ENCODE data around the gene ALDH7A1. TPM values are rescaled to one million over a fixed set of nuclear protein-coding genes. Genes with fewer than 3 reads are reported as not detected.
"Not testable (repeated sequence)": the region's sequence is repeated elsewhere in the genome, so short reads cannot be mapped to it uniquely, and the experiment has no call there.

The ALDH7A1 gene
- total RNA-seq, 5 donors from 2014 or later (not counting 1 experiment from before 2014, with no cell fraction given) = 1.2 to 3.3 (median 2.1) TPM

DNA sequence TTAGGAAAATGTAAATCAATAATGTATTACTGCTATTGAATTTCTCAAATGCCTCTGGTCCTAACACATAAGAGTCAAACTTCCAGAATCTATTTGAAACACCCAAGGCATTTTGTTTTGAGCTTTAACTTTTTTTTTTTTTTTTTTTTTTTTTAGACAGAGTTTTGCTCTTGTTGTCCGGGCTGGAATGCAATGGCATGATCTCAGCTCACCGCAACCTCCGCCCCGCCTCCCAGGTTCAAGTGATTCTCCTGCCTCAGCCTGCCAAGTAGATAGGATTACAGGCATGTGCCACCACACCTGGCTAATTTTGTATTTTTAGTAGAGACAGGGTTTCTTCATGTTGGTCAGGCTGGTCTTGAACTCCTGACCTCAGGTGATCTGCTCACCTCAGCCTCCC, 75.8 kb downstream of the ALDH7A1 start:
- not testable (repeated sequence) for ATAC-seq (replicated peaks in 1 of 4); DNase-seq; H3K27me3 Mint-ChIP-seq; H3K9me3 Mint-ChIP-seq; H3K4me1 ChIP-seq (ENCODE audit: control insufficient read depth in 1 of 2, extremely low read depth in 1 of 2, insufficient read depth in 2 of 2, low read length in 2 of 2); H3K36me3 Mint-ChIP-seq; H3K4me3 Mint-ChIP-seq; H3K36me3 ChIP-seq (ENCODE audit: control insufficient read depth in 2 of 2, extremely low read depth in 1 of 2, insufficient read depth in 1 of 2, low read length in 1 of 2); H3K27ac ChIP-seq (ENCODE audit: low read length); H3K27me3 ChIP-seq (replicated peaks in 1 of 2; ENCODE audit: control insufficient read depth in 2 of 2, extremely low read depth in 1 of 2, insufficient read depth in 2 of 2, low read length in 1 of 2); H3K4me3 ChIP-seq (ENCODE audit: control insufficient read depth in 1 of 2, extremely low read depth in 1 of 2, low read length in 1 of 2); H3K27ac Mint-ChIP-seq; H3K9me3 ChIP-seq
- POLR2A ChIA-PET = interaction anchor here in 1 of 2 donors (0.6 kb wide), 2 partner anchors 29 to 199 kb away, joined by 4 to 8 read pairs; no protein-coding TSS in a partner anchor
- CTCF ChIA-PET = interaction anchor here (0.6 to 1.2 kb wide), 3 partner anchors 11 to 166 kb away, joined by 3 to 4 read pairs (median 4); no protein-coding TSS in a partner anchor
- WGBS (ENCODE audit: insufficient coverage) = no CpG with 5 or more reads among the region's 4 CpGs
- H3K4me1 Mint-ChIP-seq = peaks cover 0 to 11% (median 3%) of the 10 kb centered on the region in 3 donors

DNA sequence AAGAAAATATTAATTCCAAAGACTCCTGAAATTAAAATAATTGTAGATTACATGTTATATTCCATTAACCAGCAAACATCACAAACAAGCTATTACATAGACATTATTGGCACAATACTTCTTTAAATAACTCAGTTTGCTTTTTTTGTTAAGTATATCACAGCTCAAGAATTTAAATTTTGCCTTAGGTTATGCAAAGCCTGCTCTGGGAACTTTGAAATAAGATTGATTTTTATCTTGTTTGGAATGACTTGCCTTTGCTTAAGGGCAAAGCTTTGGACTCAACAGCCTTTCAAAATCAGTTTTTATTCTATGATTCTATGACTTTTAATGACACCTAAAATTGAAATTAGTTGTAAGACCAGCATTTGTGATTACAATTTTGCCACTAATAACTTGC, 78.2 kb downstream of the ALDH7A1 start:
- Mint-ChIP-seq H3K4me3 (no peak overlapping the region), H3K27me3 (peaks cover 0 to 4% of the 10 kb centered on the region in 2 donors), H3K9me3 (no peaks in the 10 kb centered on the region), H3K4me1 (peaks cover 4 to 15% (median 11%) of the 10 kb centered on the region in 3 donors), H3K36me3 (no peaks in the 10 kb centered on the region), H3K27ac (no peak overlapping the region)
- no peaks in the 10 kb centered on the region for H3K9me3 ChIP-seq
- no peaks in the 10 kb centered on the region for H3K4me1 ChIP-seq (ENCODE audit: control insufficient read depth in 1 of 2, extremely low read depth in 1 of 2, insufficient read depth in 2 of 2, low read length in 2 of 2)
- ATAC-seq (replicated peaks in 1 of 4) = no peak
- peaks cover 0 to 3% of the 10 kb centered on the region in 2 experiments for H3K27me3 ChIP-seq (replicated peaks in 1 of 2; ENCODE audit: control insufficient read depth in 2 of 2, extremely low read depth in 1 of 2, insufficient read depth in 2 of 2, low read length in 1 of 2)
- CTCF ChIA-PET = interaction anchor here (0.7 kb wide), 2 partner anchors 44 to 108 kb away, joined by 3 read pairs; no protein-coding TSS in a partner anchor
- no peak overlapping the region for H3K27ac ChIP-seq (ENCODE audit: low read length)
- no peak overlapping the region for H3K4me3 ChIP-seq (ENCODE audit: control insufficient read depth in 1 of 2, extremely low read depth in 1 of 2, low read length in 1 of 2)
- POLR2A ChIA-PET = no interaction called here
- no peaks in the 10 kb centered on the region for H3K36me3 ChIP-seq (ENCODE audit: control insufficient read depth in 2 of 2, extremely low read depth in 1 of 2, insufficient read depth in 1 of 2, low read length in 1 of 2)
- no peak for DNase-seq

DNA sequence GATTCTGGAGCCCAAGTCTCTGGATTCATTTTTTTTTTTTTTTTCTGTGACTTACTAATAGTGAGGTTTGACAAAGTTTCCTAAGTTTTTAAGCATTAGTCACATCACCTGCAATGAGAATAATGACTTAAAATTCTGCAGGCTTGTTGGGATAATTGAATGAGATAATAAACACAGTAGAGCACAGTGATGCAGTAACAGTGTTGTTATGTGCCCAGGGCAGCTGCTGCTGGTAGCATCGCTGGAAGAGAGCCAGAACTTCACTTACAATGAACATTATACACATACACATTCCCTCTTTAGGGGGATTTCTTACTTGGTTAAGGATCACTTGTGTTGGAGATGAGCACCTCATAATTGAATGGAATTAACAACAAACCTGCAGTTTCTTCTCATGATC, 78.9 kb downstream of the ALDH7A1 start:
- DNase-seq = no peak
- Histone ChIP-seq H3K27me3 (replicated peaks in 1 of 2; ENCODE audit: control insufficient read depth in 2 of 2, extremely low read depth in 1 of 2, insufficient read depth in 2 of 2, low read length in 1 of 2) (peaks cover 0 to 3% of the 10 kb centered on the region in 2 experiments), H3K9me3 (no peaks in the 10 kb centered on the region), H3K27ac (ENCODE audit: low read length) (no peak overlapping the region), H3K4me3 (ENCODE audit: control insufficient read depth in 1 of 2, extremely low read depth in 1 of 2, low read length in 1 of 2) (no peak overlapping the region), H3K36me3 (ENCODE audit: control insufficient read depth in 2 of 2, extremely low read depth in 1 of 2, insufficient read depth in 1 of 2, low read length in 1 of 2) (no peaks in the 10 kb centered on the region), H3K4me1 (ENCODE audit: control insufficient read depth in 1 of 2, extremely low read depth in 1 of 2, insufficient read depth in 2 of 2, low read length in 2 of 2) (no peaks in the 10 kb centered on the region)
- Mint-ChIP-seq H3K36me3 (no peaks in the 10 kb centered on the region), H3K27me3 (peaks cover 0 to 4% of the 10 kb centered on the region in 2 donors), H3K27ac (no peak overlapping the region), H3K4me1 (peaks cover 6 to 16% (median 11%) of the 10 kb centered on the region in 3 donors), H3K9me3 (no peaks in the 10 kb centered on the region), H3K4me3 (no peak overlapping the region)
- CTCF ChIA-PET = interaction anchor here in 1 of 2 donors (1.0 kb wide), 1 partner anchor 27 kb away, joined by 3 read pairs; no protein-coding TSS in a partner anchor
- no peak for ATAC-seq (replicated peaks in 1 of 4)
- POLR2A ChIA-PET = no interaction called here
- WGBS (ENCODE audit: insufficient coverage) = no CpG with 5 or more reads among the region's 1 CpG

DNA sequence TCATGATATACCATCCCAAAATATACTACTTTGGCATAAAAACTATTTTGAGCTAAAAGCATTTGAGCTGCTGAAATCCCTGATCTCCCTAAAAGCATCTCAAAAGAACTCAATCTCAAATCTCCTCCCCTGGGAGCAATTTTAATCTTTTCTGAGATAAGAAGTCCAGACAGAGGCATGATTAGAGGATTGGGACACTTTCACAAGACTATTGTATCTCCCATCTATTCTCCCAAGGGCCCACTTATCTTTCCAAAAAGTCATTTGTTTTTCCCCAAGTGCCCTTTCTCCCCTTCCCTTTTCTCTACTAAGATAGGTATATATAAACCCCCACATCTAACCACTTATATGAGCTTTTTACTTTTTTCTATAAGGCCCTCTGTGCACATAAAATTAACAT, 79.7 kb downstream of the ALDH7A1 start:
- Mint-ChIP-seq H3K27ac (no peak overlapping the region), H3K4me1 (peaks cover 14 to 22% (median 18%) of the 10 kb centered on the region in 3 donors)
- no peak overlapping the region for H3K27ac ChIP-seq (ENCODE audit: low read length)

DNA sequence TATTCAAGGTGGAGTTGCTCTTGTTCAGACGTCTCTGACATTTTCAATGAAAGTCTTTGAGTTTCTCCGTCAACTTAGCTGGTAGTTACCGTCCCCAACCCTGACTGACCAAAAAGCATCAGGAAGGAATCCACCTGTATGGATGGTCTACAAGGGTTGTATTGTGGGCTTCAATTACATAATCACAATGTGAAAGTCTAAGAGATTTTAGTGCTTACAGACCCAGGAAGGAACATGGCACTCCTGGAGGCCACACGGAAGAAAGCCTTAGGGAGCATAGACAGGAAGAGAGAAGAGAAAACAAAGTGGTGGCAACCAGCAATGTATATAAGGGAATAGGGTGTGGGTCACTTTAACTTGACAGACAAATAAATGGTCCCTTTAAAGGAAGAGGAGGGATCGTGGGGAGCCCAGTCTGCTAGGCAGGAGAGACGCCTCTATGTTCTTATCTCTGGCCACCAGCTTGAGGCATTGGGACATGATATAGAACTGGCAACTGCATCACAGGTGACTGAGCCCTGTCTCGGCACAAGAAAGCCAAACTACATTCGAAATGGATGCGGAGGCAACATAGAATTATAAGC, 80.4 kb downstream of the ALDH7A1 start:
- POLR2A ChIA-PET = no interaction called here
- DNase-seq (no peak), ATAC-seq (replicated peaks in 1 of 4) (no peak)
- Histone ChIP-seq H3K27ac (ENCODE audit: low read length) (no peak overlapping the region), H3K36me3 (ENCODE audit: control insufficient read depth in 2 of 2, extremely low read depth in 1 of 2, insufficient read depth in 1 of 2, low read length in 1 of 2) (no peaks in the 10 kb centered on the region), H3K9me3 (no peaks in the 10 kb centered on the region), H3K27me3 (replicated peaks in 1 of 2; ENCODE audit: control insufficient read depth in 2 of 2, extremely low read depth in 1 of 2, insufficient read depth in 2 of 2, low read length in 1 of 2) (no peaks in the 10 kb centered on the region), H3K4me3 (ENCODE audit: control insufficient read depth in 1 of 2, extremely low read depth in 1 of 2, low read length in 1 of 2) (no peak overlapping the region), H3K4me1 (ENCODE audit: control insufficient read depth in 1 of 2, extremely low read depth in 1 of 2, insufficient read depth in 2 of 2, low read length in 2 of 2) (peaks cover 2 to 4% of the 10 kb centered on the region in 2 experiments)
- Mint-ChIP-seq H3K4me1 (peaks cover 20 to 22% (median 21%) of the 10 kb centered on the region in 3 donors), H3K27me3 (peaks cover 0 to 2% of the 10 kb centered on the region in 2 donors), H3K36me3 (no peaks in the 10 kb centered on the region), H3K27ac (no peak overlapping the region), H3K9me3 (no peaks in the 10 kb centered on the region), H3K4me3 (no peak overlapping the region)
- 96% methylated on average over 7 of the region's 9 CpGs for WGBS (ENCODE audit: insufficient coverage)
- CTCF ChIA-PET = no interaction called here

More for the DNA sequence above, 79.7 kb downstream of the ALDH7A1 start:
- no peak for DNase-seq
- Histone ChIP-seq H3K9me3 (no peaks in the 10 kb centered on the region), H3K36me3 (ENCODE audit: control insufficient read depth in 2 of 2, extremely low read depth in 1 of 2, insufficient read depth in 1 of 2, low read length in 1 of 2) (no peaks in the 10 kb centered on the region), H3K27me3 (replicated peaks in 1 of 2; ENCODE audit: control insufficient read depth in 2 of 2, extremely low read depth in 1 of 2, insufficient read depth in 2 of 2, low read length in 1 of 2) (peaks cover 0 to 3% of the 10 kb centered on the region in 2 experiments), H3K4me1 (ENCODE audit: control insufficient read depth in 1 of 2, extremely low read depth in 1 of 2, insufficient read depth in 2 of 2, low read length in 2 of 2) (no peaks in the 10 kb centered on the region), H3K4me3 (ENCODE audit: control insufficient read depth in 1 of 2, extremely low read depth in 1 of 2, low read length in 1 of 2) (no peak overlapping the region)
- Mint-ChIP-seq H3K4me3 (no peak overlapping the region), H3K9me3 (no peaks in the 10 kb centered on the region), H3K36me3 (no peaks in the 10 kb centered on the region), H3K27me3 (peaks cover 0 to 4% of the 10 kb centered on the region in 2 donors)
- no peak for ATAC-seq (replicated peaks in 1 of 4)
- POLR2A ChIA-PET = no interaction called here
- CTCF ChIA-PET = interaction anchor here in 1 of 2 donors (1.0 kb wide), 1 partner anchor 28 kb away, joined by 3 read pairs; no protein-coding TSS in a partner anchor

DNA sequence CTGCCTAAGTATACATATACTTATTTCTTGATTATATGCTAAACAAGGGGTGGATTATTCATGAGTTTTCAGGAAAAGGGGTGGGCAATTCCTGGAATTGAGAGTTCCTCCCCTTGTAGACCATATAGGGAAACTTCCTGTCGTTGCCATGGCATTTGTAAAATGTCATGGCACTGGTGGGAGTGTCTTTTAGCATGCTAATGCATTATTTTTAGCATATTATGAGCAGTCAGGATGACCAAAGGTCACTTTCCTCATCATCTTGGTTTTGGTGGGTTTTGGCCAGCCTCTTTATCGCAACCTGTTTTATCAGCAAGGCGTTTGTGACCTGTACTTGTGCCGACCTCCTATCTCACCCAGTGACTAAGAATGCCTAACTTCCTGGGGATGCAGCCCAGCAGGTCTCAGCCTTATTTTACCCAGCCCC, 80.9 kb downstream of the ALDH7A1 start:
- no peak overlapping the region for H3K4me3 Mint-ChIP-seq
- ATAC-seq (replicated peaks in 1 of 4) (no peak), DNase-seq (no peak)
- no peaks in the 10 kb centered on the region for H3K9me3 Mint-ChIP-seq
- H3K4me1 Mint-ChIP-seq = peaks cover 24 to 25% (median 25%) of the 10 kb centered on the region in 3 donors
- Histone ChIP-seq H3K36me3 (ENCODE audit: control insufficient read depth in 2 of 2, extremely low read depth in 1 of 2, insufficient read depth in 1 of 2, low read length in 1 of 2) (no peaks in the 10 kb centered on the region), H3K4me3 (ENCODE audit: control insufficient read depth in 1 of 2, extremely low read depth in 1 of 2, low read length in 1 of 2) (no peak overlapping the region), H3K4me1 (ENCODE audit: control insufficient read depth in 1 of 2, extremely low read depth in 1 of 2, insufficient read depth in 2 of 2, low read length in 2 of 2) (peaks cover 7 to 9% of the 10 kb centered on the region in 2 experiments), H3K9me3 (no peaks in the 10 kb centered on the region), H3K27me3 (replicated peaks in 1 of 2; ENCODE audit: control insufficient read depth in 2 of 2, extremely low read depth in 1 of 2, insufficient read depth in 2 of 2, low read length in 1 of 2) (no peaks in the 10 kb centered on the region), H3K27ac (ENCODE audit: low read length) (no peak overlapping the region)
- CTCF ChIA-PET = no interaction called here
- H3K36me3 Mint-ChIP-seq = no peaks in the 10 kb centered on the region
- H3K27ac Mint-ChIP-seq = no peak overlapping the region
- H3K27me3 Mint-ChIP-seq = no peaks in the 10 kb centered on the region
- POLR2A ChIA-PET = no interaction called here
- 93% methylated on average over 2 of the region's 4 CpGs for WGBS (ENCODE audit: insufficient coverage)

Data from T-cell (primary cell).